HEK293 (cell line): ENCODE measurements around the gene CABP7.
A peak's percentile ranks its signal among the peaks of the same experiment; 100 is the strongest.

Source experiments
- CTCF ChIA-PET: fragments of 350-600 bp; formaldehyde crosslinking; extraction: SDS; loops from one replicate; lab custom pipeline; 2021; ENCODE audit warnings: antibody characterized with exemption; lab: Yijun Ruan, JAX
- POLR2A ChIA-PET: fragments of 300-600 bp; formaldehyde crosslinking; extraction: SDS; loops from one replicate; lab custom pipeline; 2020; ENCODE audit warnings: antibody characterized with exemption, inconsistent platforms; lab: Yijun Ruan, JAX
- H3K27ac ChIP-seq: fragments of 200-500 bp; sonication (Bioruptor generic); 2 replicates; pipeline ENCODE4 v1.5.1; 2014; ENCODE audit warnings: low read depth, low read length, control low read depth, inconsistent platforms; ENCODE audit errors: extremely low read depth
- H3K36me3 ChIP-seq, 2 experiments: fragments of 200-500 bp in 1 of 2; sonication (Bioruptor generic) in 1 of 2; 1 replicate in 1 of 2; 2 replicates in 1 of 2; pipeline ENCODE4 v1.5.1; 2014 to 2017; ENCODE audit warnings: inconsistent platforms in 2 of 2, low read length in 2 of 2; ENCODE audit not compliant: control insufficient read depth in 2 of 2, insufficient read depth in 1 of 2
- H3K4me1 ChIP-seq: fragments of 200-500 bp; sonication (Bioruptor generic); 2 replicates; pipeline ENCODE4 v1.5.1; 2014; ENCODE audit warnings: mild to moderate bottlenecking, low read length, inconsistent platforms; ENCODE audit not compliant: control insufficient read depth, insufficient read depth
- H3K4me3 ChIP-seq: 2 replicates; pipeline ENCODE4 v1.5.1; 2011; ENCODE audit warnings: low read depth, mild to moderate bottlenecking, control low read depth, low read length, moderate library complexity
- H3K9me3 ChIP-seq: fragments of 200-500 bp; sonication (Bioruptor generic); 2 replicates; pipeline ENCODE4 v1.5.1; 2014; ENCODE audit warnings: low read depth, low read length, inconsistent platforms; ENCODE audit not compliant: control insufficient read depth, insufficient read depth
- GLIS1 ChIP-seq: fragments of 450-650 bp; formaldehyde crosslinking; IDR thresholded peaks from 2 replicates; pipeline ENCODE4 v1.5.1; 2016; ENCODE audit warnings: missing biosample characterization, missing genetic modification characterization
- KLF16 ChIP-seq: fragments of 450-650 bp; formaldehyde crosslinking; IDR thresholded peaks from 2 replicates; pipeline ENCODE4 v1.5.1; 2017; ENCODE audit warnings: missing biosample characterization, missing genetic modification characterization
- PRDM1 ChIP-seq: fragments of 450-650 bp; formaldehyde crosslinking; IDR thresholded peaks from 2 replicates; pipeline ENCODE4; 2016; ENCODE audit warnings: missing biosample characterization, missing genetic modification characterization
- ZBTB17 ChIP-seq: fragments of 450-650 bp; formaldehyde crosslinking; IDR thresholded peaks from 2 replicates; pipeline ENCODE4 v1.5.1; 2016; ENCODE audit warnings: missing biosample characterization, missing genetic modification characterization
- ZIC2 ChIP-seq: fragments of 450-650 bp; formaldehyde crosslinking; IDR thresholded peaks from 2 replicates; pipeline ENCODE4 v1.5.1; 2016; ENCODE audit warnings: missing biosample characterization, missing genetic modification characterization
- ZNF16 ChIP-seq: fragments of 450-650 bp; formaldehyde crosslinking; IDR thresholded peaks from 2 replicates; pipeline ENCODE4 v1.5.1; 2016; ENCODE audit warnings: low read depth, missing biosample characterization, missing genetic modification characterization
- ZNF335 ChIP-seq: fragments of 450-650 bp; formaldehyde crosslinking; conservative IDR thresholded peaks from 2 replicates; pipeline ENCODE4 v1.5.1; 2016; ENCODE audit warnings: missing biosample characterization, missing genetic modification characterization
- ZNF366 ChIP-seq: fragments of 450-650 bp; formaldehyde crosslinking; conservative IDR thresholded peaks from 2 replicates; pipeline ENCODE4 v1.5.1; 2016; ENCODE audit warnings: missing biosample characterization, missing genetic modification characterization
- ZNF426 ChIP-seq: fragments of 450-650 bp; formaldehyde crosslinking; IDR thresholded peaks from 2 replicates; pipeline ENCODE4 v1.5.1; 2017; ENCODE audit warnings: missing biosample characterization, missing genetic modification characterization, mild to moderate bottlenecking, inconsistent platforms, moderate library complexity
- ZNF626 ChIP-seq: fragments of 450-650 bp; sonication (Bioruptor Pico); formaldehyde crosslinking; IDR thresholded peaks from 2 replicates; pipeline ENCODE4 v1.5.1; 2018; ENCODE audit warnings: missing biosample characterization, missing genetic modification characterization, inconsistent platforms
- ZNF76 ChIP-seq: fragments of 450-650 bp; formaldehyde crosslinking; IDR thresholded peaks from 2 replicates; pipeline ENCODE4; 2016; ENCODE audit warnings: low read depth, missing biosample characterization, missing genetic modification characterization, borderline replicate concordance
- ZNF777 ChIP-seq: fragments of 450-650 bp; formaldehyde crosslinking; IDR thresholded peaks from 2 replicates; pipeline ENCODE4 v1.5.1; 2017; ENCODE audit warnings: missing biosample characterization, missing genetic modification characterization, borderline replicate concordance
- TF ChIP-seq, protein P1 (sequence below): fragments of 450-650 bp; formaldehyde crosslinking; IDR thresholded peaks from 2 replicates; pipeline ENCODE4 v1.5.1; 2016; ENCODE audit warnings: missing biosample characterization, missing genetic modification characterization

The CABP7 gene

DNA sequence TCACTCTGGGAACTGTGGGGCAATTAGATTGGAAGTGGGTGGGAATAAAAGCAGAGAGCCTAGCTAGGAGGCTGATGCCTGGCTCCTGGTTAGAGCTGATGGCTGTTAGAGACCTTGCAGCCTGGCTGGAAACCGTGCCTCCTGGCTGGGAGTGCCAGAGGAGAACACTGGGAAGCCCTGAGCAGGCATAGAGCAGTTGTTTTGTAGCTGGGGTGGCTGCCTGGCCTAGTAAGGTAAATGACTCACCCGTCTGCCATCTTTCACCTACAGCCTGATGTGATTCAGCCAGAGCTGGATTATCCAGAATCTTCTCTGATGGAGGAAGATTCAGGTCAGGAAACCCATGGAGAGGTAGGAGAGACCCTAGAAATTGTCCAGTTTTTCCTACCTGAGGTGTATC is 53.4 kb downstream of the CABP7 start (continued):
- no peak for TF ChIP-seq KLF16 (tag by site-specific recombination)
- TF ChIP-seq, all 188 proteins: peak for 0

DNA sequence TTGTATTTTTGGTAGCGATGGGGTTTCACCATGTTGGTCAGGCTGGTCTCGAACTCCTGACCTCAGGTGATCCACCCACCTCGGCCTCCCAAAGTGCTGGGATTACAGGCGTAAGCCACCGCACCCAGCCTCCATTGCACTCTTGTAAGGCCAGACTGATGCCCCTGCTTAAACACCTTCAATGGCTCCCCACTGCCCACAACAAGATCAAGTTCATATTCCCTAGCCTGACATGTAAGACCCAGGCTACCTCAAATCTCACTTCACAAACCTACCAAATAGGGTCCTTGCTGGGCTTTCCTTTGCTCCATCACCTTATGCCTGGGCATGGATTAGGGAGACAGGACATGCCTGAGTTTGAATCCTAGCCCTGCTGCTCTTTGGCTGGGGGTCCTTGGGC is 60.4 kb downstream of the CABP7 start:
- CTCF ChIA-PET = interaction anchor here (0.5 kb wide), 1 partner anchor 216 kb away, joined by 3 read pairs; no protein-coding TSS in a partner anchor
- TF ChIP-seq ZNF16 (tag by site-specific recombination) (peak; percentile 60), ZNF777 (tag by site-specific recombination) (no peak)
- TF ChIP-seq, all 188 proteins: peak for 1
- Histone ChIP-seq H3K36me3 (no peaks in the 10 kb centered on the region), H3K9me3 (no peaks in the 10 kb centered on the region), H3K4me1 (no peaks in the 10 kb centered on the region; the same call in 1 of the 2 replicates), H3K4me3 (no peak overlapping the region), H3K27ac (no peak overlapping the region)
- POLR2A ChIA-PET = no interaction called here

DNA sequence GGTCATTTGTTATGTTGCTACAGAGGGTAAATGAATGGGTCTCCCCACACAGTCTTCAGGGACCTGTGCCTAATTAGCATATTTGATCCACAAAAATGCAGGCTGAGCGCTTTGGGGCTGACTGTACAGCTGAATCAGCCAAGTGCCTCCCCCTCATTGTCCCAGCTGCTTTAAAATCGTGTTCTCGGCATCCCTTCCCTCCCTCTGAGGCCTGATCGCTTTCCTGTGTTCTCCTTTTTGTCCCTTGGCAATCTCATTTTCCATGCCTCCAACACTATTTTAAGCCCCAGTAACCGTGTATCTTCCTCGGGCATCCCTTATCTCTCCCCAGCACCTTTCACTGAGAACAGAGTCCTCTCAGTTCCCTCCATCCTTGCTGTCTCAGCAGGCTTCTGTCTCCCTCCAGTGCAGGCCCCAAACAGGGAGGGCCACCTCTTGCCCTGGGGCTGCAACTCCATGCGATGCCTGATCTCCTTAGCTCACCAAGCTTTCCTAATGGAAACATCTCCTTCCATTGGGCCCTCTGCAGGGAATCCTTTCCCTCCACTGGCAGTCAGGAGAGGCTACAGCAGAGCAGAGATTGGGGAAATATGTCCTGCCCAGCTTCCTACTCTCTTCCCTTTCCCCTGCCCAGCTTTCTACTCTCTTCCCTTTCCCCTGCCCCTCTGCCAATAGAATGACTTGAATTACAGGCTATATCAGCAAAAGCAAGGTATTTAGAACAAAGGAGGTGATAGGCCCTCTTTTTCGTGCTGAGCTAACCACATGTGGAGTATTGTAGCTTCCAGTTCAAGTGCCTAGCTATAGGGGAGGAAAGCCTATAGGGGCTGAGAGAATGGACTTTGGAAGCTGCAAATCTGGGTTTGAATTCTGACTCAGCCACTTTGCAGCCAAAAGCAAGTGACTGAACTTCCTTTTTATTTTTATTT is 61.2 kb downstream of the CABP7 start:
- ChIA-PET POLR2A (interaction anchor here (1.0 to 1.1 kb wide), 2 partner anchors 14 to 228 kb away, joined by 3 to 6 read pairs; partner anchors contain the start of genes UQCR10 and ZMAT5), CTCF (interaction anchor here (0.5 to 1.3 kb wide), 6 partner anchors 9 to 332 kb away, joined by 3 to 7 read pairs (median 3); no protein-coding TSS in a partner anchor)
- no peaks in the 10 kb centered on the region for H3K9me3 ChIP-seq
- H3K4me3 ChIP-seq = no peak overlapping the region
- no peaks in the 10 kb centered on the region; the same call in 1 of the 2 replicates for H3K4me1 ChIP-seq
- H3K27ac ChIP-seq = no peak overlapping the region
- TF ChIP-seq ZNF366 (tag by site-specific recombination) (0 out of 2 replicates have a peak, but pooled peaks have one; percentile 31), GLIS1 (tag by site-specific recombination) (peak; percentile 19; the same call in 1 of the 2 replicates), ZIC2 (peak; percentile 89), PRDM1 (tag by site-specific recombination) (peak; percentile 87), ZNF626 (no peak), ZNF426 (tag by site-specific recombination) (no peak), ZNF76 (no peak), ZNF335 (tag by site-specific recombination) (0 out of 2 replicates have a peak, but pooled peaks have one; percentile 27), ZBTB17 (peak; percentile 66)
- TF ChIP-seq, protein P1, sequence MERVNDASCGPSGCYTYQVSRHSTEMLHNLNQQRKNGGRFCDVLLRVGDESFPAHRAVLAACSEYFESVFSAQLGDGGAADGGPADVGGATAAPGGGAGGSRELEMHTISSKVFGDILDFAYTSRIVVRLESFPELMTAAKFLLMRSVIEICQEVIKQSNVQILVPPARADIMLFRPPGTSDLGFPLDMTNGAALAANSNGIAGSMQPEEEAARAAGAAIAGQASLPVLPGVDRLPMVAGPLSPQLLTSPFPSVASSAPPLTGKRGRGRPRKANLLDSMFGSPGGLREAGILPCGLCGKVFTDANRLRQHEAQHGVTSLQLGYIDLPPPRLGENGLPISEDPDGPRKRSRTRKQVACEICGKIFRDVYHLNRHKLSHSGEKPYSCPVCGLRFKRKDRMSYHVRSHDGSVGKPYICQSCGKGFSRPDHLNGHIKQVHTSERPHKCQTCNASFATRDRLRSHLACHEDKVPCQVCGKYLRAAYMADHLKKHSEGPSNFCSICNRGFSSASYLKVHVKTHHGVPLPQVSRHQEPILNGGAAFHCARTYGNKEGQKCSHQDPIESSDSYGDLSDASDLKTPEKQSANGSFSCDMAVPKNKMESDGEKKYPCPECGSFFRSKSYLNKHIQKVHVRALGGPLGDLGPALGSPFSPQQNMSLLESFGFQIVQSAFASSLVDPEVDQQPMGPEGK (tag by site-specific recombination) = no peak
- H3K36me3 ChIP-seq = no peaks in the 10 kb centered on the region
